SK-N-SH (cell line): ENCODE data around the gene BAAT. TPM values are rescaled to one million over a fixed set of nuclear protein-coding genes. Genes with fewer than 3 reads are reported as not detected.

Experiments used
- CTCF ChIA-PET: fragments of 300-600, 350-600 bp; formaldehyde crosslinking; extraction: SDS; loops from one replicate; lab custom pipeline; 2021; lab: Yijun Ruan, JAX
- POLR2A ChIA-PET: fragments of 350-600 bp; sonication (Branson Sonifier 250); formaldehyde crosslinking; extraction: SDS; loops from one replicate; lab custom pipeline; 2020; ENCODE audit warnings: antibody characterized with exemption, inconsistent platforms; lab: Yijun Ruan, JAX
- DNase-seq: peaks from one replicate; pipeline ENCODE4 v3.0.0; 2012
- H2AFZ ChIP-seq: fragments of 200-600 bp; sonication (generic); 2 replicates; pipeline ENCODE4 v1.8.1; 2016; ENCODE audit warnings: antibody characterized with exemption, mild to moderate bottlenecking, low read depth
- H3F3A ChIP-seq: fragments of 200-600 bp; sonication (generic); replicated peaks from 2 replicates; pipeline ENCODE3; 2016; ENCODE audit warnings: antibody characterized with exemption, mild to moderate bottlenecking; ENCODE audit not compliant: insufficient read depth
- H3K27ac ChIP-seq, 2 experiments: fragments of 200-500 bp in 1 of 2; fragments of 200-600 bp in 1 of 2; sonication (Bioruptor generic) in 1 of 2; sonication (generic), shearing (Covaris generic) in 1 of 2; 2 replicates each; pipeline versions ENCODE4 v1.5.1 to v1.6.1; 2014 to 2016; ENCODE audit warnings: low read depth in 2 of 2, inconsistent platforms in 1 of 2, low read length in 1 of 2, mild to moderate bottlenecking in 1 of 2, mixed read lengths in 1 of 2
- H3K27me3 ChIP-seq: fragments of 200-600 bp; sonication (generic), shearing (Covaris generic); 2 replicates; pipeline ENCODE4 v1.6.1; 2016; ENCODE audit warnings: mixed run types; ENCODE audit not compliant: insufficient read depth
- H3K36me3 ChIP-seq, 2 experiments: fragments of 200-500 bp in 1 of 2; fragments of 200-600 bp in 1 of 2; sonication (Bioruptor generic) in 1 of 2; sonication (generic) in 1 of 2; replicated peaks in 1 of 2; 2 replicates each; pipeline versions ENCODE3 to v1.5.1; 2014 to 2016; ENCODE audit warnings: low read length in 1 of 2, mild to moderate bottlenecking in 1 of 2; ENCODE audit not compliant: insufficient read depth in 2 of 2, control insufficient read depth in 1 of 2
- H3K4me1 ChIP-seq, 2 experiments: fragments of 200-500 bp in 1 of 2; fragments of 200-600 bp in 1 of 2; sonication (Bioruptor generic) in 1 of 2; sonication (generic), shearing (Covaris generic) in 1 of 2; 2 replicates each; pipeline versions ENCODE4 v1.5.1 to v1.6.1; 2014 to 2016; ENCODE audit warnings: low read depth in 1 of 2, low read length in 1 of 2, mixed run types in 1 of 2; ENCODE audit not compliant: insufficient read depth in 2 of 2, control insufficient read depth in 1 of 2
- H3K4me2 ChIP-seq: fragments of 200-600 bp; sonication (generic), shearing (Covaris generic); 2 replicates; pipeline ENCODE4 v1.6.1; 2017; ENCODE audit warnings: mixed run types
- H3K4me3 ChIP-seq, 2 experiments: fragments of 200-500 bp in 1 of 2; fragments of 200-600 bp in 1 of 2; sonication (Bioruptor generic) in 1 of 2; sonication (generic), shearing (Covaris generic) in 1 of 2; 2 replicates each; pipeline versions ENCODE4 v1.5.1 to v1.8.1; 2014 to 2016; ENCODE audit warnings: low read depth in 2 of 2, inconsistent platforms in 1 of 2, low read length in 1 of 2, mild to moderate bottlenecking in 1 of 2, mixed read lengths in 1 of 2, moderate library complexity in 1 of 2
- H3K79me2 ChIP-seq: fragments of 200-600 bp; sonication (generic); 2 replicates; pipeline ENCODE4 v1.8.1; 2017; ENCODE audit warnings: mild to moderate bottlenecking; ENCODE audit not compliant: insufficient read depth
- H3K9ac ChIP-seq: fragments of 200-600 bp; sonication (generic); 2 replicates; pipeline ENCODE4 v1.6.1; 2017; ENCODE audit warnings: mixed run types
- H3K9me2 ChIP-seq: fragments of 200-600 bp; sonication (generic); 2 replicates; pipeline ENCODE4 v1.6.1; 2017; ENCODE audit warnings: mixed run types
- H3K9me3 ChIP-seq: fragments of 200-600 bp; sonication (generic); 2 replicates; pipeline ENCODE4 v1.6.1; 2017; ENCODE audit warnings: mixed run types, mild to moderate bottlenecking, moderate library complexity
- H4K20me1 ChIP-seq: fragments of 200-600 bp; sonication (generic); 2 replicates; pipeline ENCODE4 v1.6.1; 2017; ENCODE audit warnings: mild to moderate bottlenecking, mixed run types; ENCODE audit not compliant: insufficient read depth
- CHD2 ChIP-seq: fragments of 150-350 bp; IDR thresholded peaks from 2 replicates; pipeline ENCODE4 v1.6.1; 2018; ENCODE audit warnings: low read length; ENCODE audit not compliant: partially characterized antibody
- ELF1 ChIP-seq: IDR thresholded peaks from 2 replicates; pipeline ENCODE4 v1.4.0; 2012
- EP300 ChIP-seq, 2 experiments: IDR thresholded peaks; 2 replicates each; pipeline versions ENCODE4 v1.4.0 to v1.6.1; 2012; ENCODE audit warnings: borderline replicate concordance in 1 of 2, low read depth in 1 of 2, low read length in 1 of 2
- FOSL2 ChIP-seq: IDR thresholded peaks from 2 replicates; pipeline ENCODE4 v1.4.0; 2012; ENCODE audit warnings: low read depth, mild to moderate bottlenecking, moderate library complexity, borderline replicate concordance
- GATA2 ChIP-seq: sonication (generic); formaldehyde crosslinking; IDR thresholded peaks from 2 replicates; pipeline ENCODE4 v1.5.0; 2020; ENCODE audit warnings: mild to moderate bottlenecking, missing genetic modification reagents
- JUND ChIP-seq: IDR thresholded peaks from 2 replicates; pipeline ENCODE4 v1.4.0; 2012
- MEF2A ChIP-seq: IDR thresholded peaks from 2 replicates; pipeline ENCODE4 v1.4.0; 2012; ENCODE audit warnings: low read depth, borderline replicate concordance
- NFIC ChIP-seq: IDR thresholded peaks from 2 replicates; pipeline ENCODE4 v1.4.0; 2012; ENCODE audit warnings: borderline replicate concordance
- NRF1 ChIP-seq: IDR thresholded peaks from 2 replicates; pipeline ENCODE4 v1.6.1; 2012; ENCODE audit warnings: low read depth, mild to moderate bottlenecking, low read length
- RAD21 ChIP-seq: IDR thresholded peaks from 2 replicates; pipeline ENCODE4 v1.6.1; 2012; ENCODE audit warnings: mild to moderate bottlenecking, low read length
- RCOR1 ChIP-seq: fragments of 150-350 bp; IDR thresholded peaks from 2 replicates; pipeline ENCODE4 v1.6.1; 2017; ENCODE audit warnings: antibody characterized with exemption, low read length
- RFX5 ChIP-seq: IDR thresholded peaks from 2 replicates; pipeline ENCODE4 v1.6.1; 2012; ENCODE audit warnings: mild to moderate bottlenecking, improper control_type of control experiment, low read length
- SMC3 ChIP-seq: IDR thresholded peaks from 2 replicates; pipeline ENCODE4 v1.6.1; 2012; ENCODE audit warnings: low read depth, low read length, improper control_type of control experiment
- TEAD4 ChIP-seq: IDR thresholded peaks from 2 replicates; pipeline ENCODE4 v1.4.0; 2012; ENCODE audit warnings: mild to moderate bottlenecking, borderline replicate concordance; ENCODE audit not compliant: insufficient read depth
- YY1 ChIP-seq: IDR thresholded peaks from 2 replicates; pipeline ENCODE4 v1.4.0; 2012; ENCODE audit warnings: low read depth, mild to moderate bottlenecking
- polyA plus RNA-seq, 3 experiments: library from polyadenylated mRNA; depleted of rRNA; stranded (reverse); fragments of >200 nt; gene quantifications; 2 replicates each; pipeline ENCODE4 v1.2.3, GENCODE V29; 2012
- TF ChIP-seq, protein P1 (sequence below): fragments of 150-350 bp; IDR thresholded peaks from 2 replicates; pipeline ENCODE4 v1.6.1; 2017; ENCODE audit warnings: antibody characterized with exemption, low read length, low read depth, borderline replicate concordance
- TF ChIP-seq, protein P2 (sequence below): fragments of 150-350 bp; IDR thresholded peaks from 2 replicates; pipeline ENCODE4 v1.6.1; 2016; ENCODE audit warnings: mild to moderate bottlenecking, low read depth, low read length
- TF ChIP-seq, protein P3 (sequence below): fragments of 200-600 bp; sonication (generic); IDR thresholded peaks from 2 replicates; pipeline ENCODE4 v1.6.1; 2017; ENCODE audit warnings: antibody characterized with exemption, mild to moderate bottlenecking, moderate library complexity
- TF ChIP-seq, protein P4 (sequence below): IDR thresholded peaks from 2 replicates; pipeline ENCODE4; 2012
- TF ChIP-seq, protein P5 (sequence below): IDR thresholded peaks from 2 replicates; pipeline ENCODE4 v1.6.1; 2012; ENCODE audit warnings: mild to moderate bottlenecking, low read depth, low read length, moderate library complexity

Gene BAAT
- polyA plus RNA-seq, 1 of the 3 experiments (the other 2 are of a cell fraction), result 0.02 TPM

DNA sequence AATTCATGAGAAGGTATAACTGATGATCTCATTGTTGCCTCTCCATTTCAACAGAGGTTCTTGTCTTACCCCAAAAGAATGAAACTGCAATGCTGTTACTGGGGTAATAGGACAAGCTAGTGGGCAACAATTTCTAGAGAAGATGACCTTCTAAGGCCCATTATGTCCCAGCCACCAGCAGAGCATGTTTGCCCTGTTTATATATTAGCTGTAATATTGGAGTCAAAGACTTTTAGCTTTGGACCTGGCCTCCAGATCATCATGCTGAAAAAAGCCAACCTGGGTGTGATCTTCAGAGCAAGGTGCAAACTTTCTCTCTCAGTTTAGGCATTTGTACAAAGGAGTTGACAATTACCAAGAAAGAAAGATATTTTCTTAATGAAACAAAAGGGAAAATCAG is 47.4 kb upstream of the BAAT start:
- ChIA-PET CTCF (interaction anchor here (1.9 to 3.0 kb wide), 3 partner anchors 17 to 98 kb away, joined by 10 to 20 read pairs (median 11); no protein-coding TSS in a partner anchor), POLR2A (no interaction called here)
- H3K79me2 ChIP-seq, result no peaks in the 10 kb centered on the region
- H3K4me2 ChIP-seq, result no peak overlapping the region
- H3K4me1 ChIP-seq, result no peaks in the 10 kb centered on the region; a peak in 1 of 4 replicates
- no peaks in the 10 kb centered on the region for H3K9me3 ChIP-seq
- DNase-seq, result no peak
- H3K4me3 ChIP-seq, result no peak overlapping the region
- H3K9me2 ChIP-seq, result no peaks in the 10 kb centered on the region
- no peaks in the 10 kb centered on the region for H3F3A ChIP-seq
- no peak overlapping the region for H3K9ac ChIP-seq
- H3K27me3 ChIP-seq, result no peaks in the 10 kb centered on the region; the same call in 1 of the 2 replicates
- H3K27ac ChIP-seq, result no peak overlapping the region
- TF ChIP-seq RAD21 (no peak), FOSL2 (no peak), SMC3 (no peak), YY1 (no peak), RFX5 (no peak), EP300 (IDR thresholded peaks at IDR 0.05; ENCODE audit: borderline replicate concordance in 1 of 2, low read depth in 1 of 2, low read length in 1 of 2) (no peak), JUND (no peak), RCOR1 (no peak), NFIC (no peak), ELF1 (no peak), GATA2 (no peak), TEAD4 (no peak), NRF1 (no peak), CHD2 (no peak), MEF2A (no peak)
- TF ChIP-seq, protein P1, sequence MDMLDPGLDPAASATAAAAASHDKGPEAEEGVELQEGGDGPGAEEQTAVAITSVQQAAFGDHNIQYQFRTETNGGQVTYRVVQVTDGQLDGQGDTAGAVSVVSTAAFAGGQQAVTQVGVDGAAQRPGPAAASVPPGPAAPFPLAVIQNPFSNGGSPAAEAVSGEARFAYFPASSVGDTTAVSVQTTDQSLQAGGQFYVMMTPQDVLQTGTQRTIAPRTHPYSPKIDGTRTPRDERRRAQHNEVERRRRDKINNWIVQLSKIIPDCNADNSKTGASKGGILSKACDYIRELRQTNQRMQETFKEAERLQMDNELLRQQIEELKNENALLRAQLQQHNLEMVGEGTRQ, result no peak
- TF ChIP-seq, protein P2, sequence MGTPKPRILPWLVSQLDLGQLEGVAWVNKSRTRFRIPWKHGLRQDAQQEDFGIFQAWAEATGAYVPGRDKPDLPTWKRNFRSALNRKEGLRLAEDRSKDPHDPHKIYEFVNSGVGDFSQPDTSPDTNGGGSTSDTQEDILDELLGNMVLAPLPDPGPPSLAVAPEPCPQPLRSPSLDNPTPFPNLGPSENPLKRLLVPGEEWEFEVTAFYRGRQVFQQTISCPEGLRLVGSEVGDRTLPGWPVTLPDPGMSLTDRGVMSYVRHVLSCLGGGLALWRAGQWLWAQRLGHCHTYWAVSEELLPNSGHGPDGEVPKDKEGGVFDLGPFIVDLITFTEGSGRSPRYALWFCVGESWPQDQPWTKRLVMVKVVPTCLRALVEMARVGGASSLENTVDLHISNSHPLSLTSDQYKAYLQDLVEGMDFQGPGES, result no peak
- TF ChIP-seq, protein P3, sequence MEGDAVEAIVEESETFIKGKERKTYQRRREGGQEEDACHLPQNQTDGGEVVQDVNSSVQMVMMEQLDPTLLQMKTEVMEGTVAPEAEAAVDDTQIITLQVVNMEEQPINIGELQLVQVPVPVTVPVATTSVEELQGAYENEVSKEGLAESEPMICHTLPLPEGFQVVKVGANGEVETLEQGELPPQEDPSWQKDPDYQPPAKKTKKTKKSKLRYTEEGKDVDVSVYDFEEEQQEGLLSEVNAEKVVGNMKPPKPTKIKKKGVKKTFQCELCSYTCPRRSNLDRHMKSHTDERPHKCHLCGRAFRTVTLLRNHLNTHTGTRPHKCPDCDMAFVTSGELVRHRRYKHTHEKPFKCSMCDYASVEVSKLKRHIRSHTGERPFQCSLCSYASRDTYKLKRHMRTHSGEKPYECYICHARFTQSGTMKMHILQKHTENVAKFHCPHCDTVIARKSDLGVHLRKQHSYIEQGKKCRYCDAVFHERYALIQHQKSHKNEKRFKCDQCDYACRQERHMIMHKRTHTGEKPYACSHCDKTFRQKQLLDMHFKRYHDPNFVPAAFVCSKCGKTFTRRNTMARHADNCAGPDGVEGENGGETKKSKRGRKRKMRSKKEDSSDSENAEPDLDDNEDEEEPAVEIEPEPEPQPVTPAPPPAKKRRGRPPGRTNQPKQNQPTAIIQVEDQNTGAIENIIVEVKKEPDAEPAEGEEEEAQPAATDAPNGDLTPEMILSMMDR, result no peak
- TF ChIP-seq, protein P4, sequence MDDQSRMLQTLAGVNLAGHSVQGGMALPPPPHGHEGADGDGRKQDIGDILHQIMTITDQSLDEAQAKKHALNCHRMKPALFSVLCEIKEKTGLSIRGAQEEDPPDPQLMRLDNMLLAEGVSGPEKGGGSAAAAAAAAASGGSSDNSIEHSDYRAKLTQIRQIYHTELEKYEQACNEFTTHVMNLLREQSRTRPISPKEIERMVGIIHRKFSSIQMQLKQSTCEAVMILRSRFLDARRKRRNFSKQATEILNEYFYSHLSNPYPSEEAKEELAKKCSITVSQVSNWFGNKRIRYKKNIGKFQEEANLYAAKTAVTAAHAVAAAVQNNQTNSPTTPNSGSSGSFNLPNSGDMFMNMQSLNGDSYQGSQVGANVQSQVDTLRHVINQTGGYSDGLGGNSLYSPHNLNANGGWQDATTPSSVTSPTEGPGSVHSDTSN, result no peak
- TF ChIP-seq, protein P5, sequence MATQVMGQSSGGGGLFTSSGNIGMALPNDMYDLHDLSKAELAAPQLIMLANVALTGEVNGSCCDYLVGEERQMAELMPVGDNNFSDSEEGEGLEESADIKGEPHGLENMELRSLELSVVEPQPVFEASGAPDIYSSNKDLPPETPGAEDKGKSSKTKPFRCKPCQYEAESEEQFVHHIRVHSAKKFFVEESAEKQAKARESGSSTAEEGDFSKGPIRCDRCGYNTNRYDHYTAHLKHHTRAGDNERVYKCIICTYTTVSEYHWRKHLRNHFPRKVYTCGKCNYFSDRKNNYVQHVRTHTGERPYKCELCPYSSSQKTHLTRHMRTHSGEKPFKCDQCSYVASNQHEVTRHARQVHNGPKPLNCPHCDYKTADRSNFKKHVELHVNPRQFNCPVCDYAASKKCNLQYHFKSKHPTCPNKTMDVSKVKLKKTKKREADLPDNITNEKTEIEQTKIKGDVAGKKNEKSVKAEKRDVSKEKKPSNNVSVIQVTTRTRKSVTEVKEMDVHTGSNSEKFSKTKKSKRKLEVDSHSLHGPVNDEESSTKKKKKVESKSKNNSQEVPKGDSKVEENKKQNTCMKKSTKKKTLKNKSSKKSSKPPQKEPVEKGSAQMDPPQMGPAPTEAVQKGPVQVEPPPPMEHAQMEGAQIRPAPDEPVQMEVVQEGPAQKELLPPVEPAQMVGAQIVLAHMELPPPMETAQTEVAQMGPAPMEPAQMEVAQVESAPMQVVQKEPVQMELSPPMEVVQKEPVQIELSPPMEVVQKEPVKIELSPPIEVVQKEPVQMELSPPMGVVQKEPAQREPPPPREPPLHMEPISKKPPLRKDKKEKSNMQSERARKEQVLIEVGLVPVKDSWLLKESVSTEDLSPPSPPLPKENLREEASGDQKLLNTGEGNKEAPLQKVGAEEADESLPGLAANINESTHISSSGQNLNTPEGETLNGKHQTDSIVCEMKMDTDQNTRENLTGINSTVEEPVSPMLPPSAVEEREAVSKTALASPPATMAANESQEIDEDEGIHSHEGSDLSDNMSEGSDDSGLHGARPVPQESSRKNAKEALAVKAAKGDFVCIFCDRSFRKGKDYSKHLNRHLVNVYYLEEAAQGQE, result no peak
- TF ChIP-seq, all 33 proteins: peak for 0
- no peak overlapping the region for H2AFZ ChIP-seq
- H4K20me1 ChIP-seq, result no peaks in the 10 kb centered on the region
- no peaks in the 10 kb centered on the region for H3K36me3 ChIP-seq
